ENCODE measurements around the gene CCDC134. TPM values are rescaled to one million over a fixed set of nuclear protein-coding genes. Genes with fewer than 3 reads are reported as not detected.

The CCDC134 gene
- total and polyA plus RNA-seq, 9 of the 15 experiments (the other 6 are each of a cell fraction or from before 2014, with no cell fraction given) = 0.56 to 11.9 (median 5.3) TPM

GRCh38 chr22:41832553-41833368 lies 32.3 kb downstream of the CCDC134 start, which contains the start of gene SREBF2 (continued):
- TF ChIP-seq, protein P1, sequence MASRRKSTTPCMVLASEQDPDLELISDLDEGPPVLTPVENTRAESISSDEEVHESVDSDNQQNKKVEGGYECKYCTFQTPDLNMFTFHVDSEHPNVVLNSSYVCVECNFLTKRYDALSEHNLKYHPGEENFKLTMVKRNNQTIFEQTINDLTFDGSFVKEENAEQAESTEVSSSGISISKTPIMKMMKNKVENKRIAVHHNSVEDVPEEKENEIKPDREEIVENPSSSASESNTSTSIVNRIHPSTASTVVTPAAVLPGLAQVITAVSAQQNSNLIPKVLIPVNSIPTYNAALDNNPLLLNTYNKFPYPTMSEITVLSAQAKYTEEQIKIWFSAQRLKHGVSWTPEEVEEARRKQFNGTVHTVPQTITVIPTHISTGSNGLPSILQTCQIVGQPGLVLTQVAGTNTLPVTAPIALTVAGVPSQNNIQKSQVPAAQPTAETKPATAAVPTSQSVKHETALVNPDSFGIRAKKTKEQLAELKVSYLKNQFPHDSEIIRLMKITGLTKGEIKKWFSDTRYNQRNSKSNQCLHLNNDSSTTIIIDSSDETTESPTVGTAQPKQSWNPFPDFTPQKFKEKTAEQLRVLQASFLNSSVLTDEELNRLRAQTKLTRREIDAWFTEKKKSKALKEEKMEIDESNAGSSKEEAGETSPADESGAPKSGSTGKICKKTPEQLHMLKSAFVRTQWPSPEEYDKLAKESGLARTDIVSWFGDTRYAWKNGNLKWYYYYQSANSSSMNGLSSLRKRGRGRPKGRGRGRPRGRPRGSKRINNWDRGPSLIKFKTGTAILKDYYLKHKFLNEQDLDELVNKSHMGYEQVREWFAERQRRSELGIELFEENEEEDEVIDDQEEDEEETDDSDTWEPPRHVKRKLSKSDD (conservative IDR thresholded peaks at IDR 0.05; ENCODE audit: low read length) = no peak
- TF ChIP-seq HDAC2 (IDR thresholded peaks at IDR 0.05) = peak; percentile 76; the same call in 1 of the 2 replicates
- TF ChIP-seq POLR2B (IDR thresholded peaks at IDR 0.05; ENCODE audit: low read depth, partially characterized antibody) = peak; percentile 68
- TF ChIP-seq RBM25 (IDR thresholded peaks at IDR 0.05; ENCODE audit: low read depth, low read length, severe bottlenecking) = peak; percentile 31
- TF ChIP-seq, protein P2, sequence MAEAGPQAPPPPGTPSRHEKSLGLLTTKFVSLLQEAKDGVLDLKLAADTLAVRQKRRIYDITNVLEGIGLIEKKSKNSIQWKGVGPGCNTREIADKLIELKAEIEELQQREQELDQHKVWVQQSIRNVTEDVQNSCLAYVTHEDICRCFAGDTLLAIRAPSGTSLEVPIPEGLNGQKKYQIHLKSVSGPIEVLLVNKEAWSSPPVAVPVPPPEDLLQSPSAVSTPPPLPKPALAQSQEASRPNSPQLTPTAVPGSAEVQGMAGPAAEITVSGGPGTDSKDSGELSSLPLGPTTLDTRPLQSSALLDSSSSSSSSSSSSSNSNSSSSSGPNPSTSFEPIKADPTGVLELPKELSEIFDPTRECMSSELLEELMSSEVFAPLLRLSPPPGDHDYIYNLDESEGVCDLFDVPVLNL (CRISPR knock-in tag; IDR thresholded peaks at IDR 0.05; ENCODE audit: low read depth) = no peak
- no peak for TF ChIP-seq CAMTA2 (CRISPR knock-in tag; conservative IDR thresholded peaks at IDR 0.05)
- peak; percentile 81 for TF ChIP-seq JUNB (CRISPR knock-in tag; conservative IDR thresholded peaks at IDR 0.05)
- no peak for TF ChIP-seq ZNF764 (CRISPR knock-in tag; IDR thresholded peaks at IDR 0.05; ENCODE audit: low read depth)
- TF ChIP-seq, protein P3, sequence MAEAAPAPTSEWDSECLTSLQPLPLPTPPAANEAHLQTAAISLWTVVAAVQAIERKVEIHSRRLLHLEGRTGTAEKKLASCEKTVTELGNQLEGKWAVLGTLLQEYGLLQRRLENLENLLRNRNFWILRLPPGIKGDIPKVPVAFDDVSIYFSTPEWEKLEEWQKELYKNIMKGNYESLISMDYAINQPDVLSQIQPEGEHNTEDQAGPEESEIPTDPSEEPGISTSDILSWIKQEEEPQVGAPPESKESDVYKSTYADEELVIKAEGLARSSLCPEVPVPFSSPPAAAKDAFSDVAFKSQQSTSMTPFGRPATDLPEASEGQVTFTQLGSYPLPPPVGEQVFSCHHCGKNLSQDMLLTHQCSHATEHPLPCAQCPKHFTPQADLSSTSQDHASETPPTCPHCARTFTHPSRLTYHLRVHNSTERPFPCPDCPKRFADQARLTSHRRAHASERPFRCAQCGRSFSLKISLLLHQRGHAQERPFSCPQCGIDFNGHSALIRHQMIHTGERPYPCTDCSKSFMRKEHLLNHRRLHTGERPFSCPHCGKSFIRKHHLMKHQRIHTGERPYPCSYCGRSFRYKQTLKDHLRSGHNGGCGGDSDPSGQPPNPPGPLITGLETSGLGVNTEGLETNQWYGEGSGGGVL (CRISPR knock-in tag; IDR thresholded peaks at IDR 0.05) = no peak
- peak; percentile 88 for TF ChIP-seq SP1 (CRISPR knock-in tag; IDR thresholded peaks at IDR 0.05)
- TF ChIP-seq CBFA2T3 (IDR thresholded peaks at IDR 0.05) = peak; percentile 57
- TF ChIP-seq, protein P4, sequence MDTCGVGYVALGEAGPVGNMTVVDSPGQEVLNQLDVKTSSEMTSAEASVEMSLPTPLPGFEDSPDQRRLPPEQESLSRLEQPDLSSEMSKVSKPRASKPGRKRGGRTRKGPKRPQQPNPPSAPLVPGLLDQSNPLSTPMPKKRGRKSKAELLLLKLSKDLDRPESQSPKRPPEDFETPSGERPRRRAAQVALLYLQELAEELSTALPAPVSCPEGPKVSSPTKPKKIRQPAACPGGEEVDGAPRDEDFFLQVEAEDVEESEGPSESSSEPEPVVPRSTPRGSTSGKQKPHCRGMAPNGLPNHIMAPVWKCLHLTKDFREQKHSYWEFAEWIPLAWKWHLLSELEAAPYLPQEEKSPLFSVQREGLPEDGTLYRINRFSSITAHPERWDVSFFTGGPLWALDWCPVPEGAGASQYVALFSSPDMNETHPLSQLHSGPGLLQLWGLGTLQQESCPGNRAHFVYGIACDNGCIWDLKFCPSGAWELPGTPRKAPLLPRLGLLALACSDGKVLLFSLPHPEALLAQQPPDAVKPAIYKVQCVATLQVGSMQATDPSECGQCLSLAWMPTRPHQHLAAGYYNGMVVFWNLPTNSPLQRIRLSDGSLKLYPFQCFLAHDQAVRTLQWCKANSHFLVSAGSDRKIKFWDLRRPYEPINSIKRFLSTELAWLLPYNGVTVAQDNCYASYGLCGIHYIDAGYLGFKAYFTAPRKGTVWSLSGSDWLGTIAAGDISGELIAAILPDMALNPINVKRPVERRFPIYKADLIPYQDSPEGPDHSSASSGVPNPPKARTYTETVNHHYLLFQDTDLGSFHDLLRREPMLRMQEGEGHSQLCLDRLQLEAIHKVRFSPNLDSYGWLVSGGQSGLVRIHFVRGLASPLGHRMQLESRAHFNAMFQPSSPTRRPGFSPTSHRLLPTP (IDR thresholded peaks at IDR 0.05; ENCODE audit: borderline replicate concordance, extremely low read depth, insufficient read length) = no peak
- TF ChIP-seq ATF1 (CRISPR knock-in tag; IDR thresholded peaks at IDR 0.05) = 0 out of 2 replicates have a peak, but pooled peaks have one; percentile 15
- TF ChIP-seq ATF1 (tag; IDR thresholded peaks at IDR 0.05) = peak; percentile 96
- no peak for TF ChIP-seq ZNF696 (CRISPR knock-in tag; conservative IDR thresholded peaks at IDR 0.05)
- peak; percentile 36 for TF ChIP-seq CBFA2T2 (conservative IDR thresholded peaks at IDR 0.05)
- peak; percentile 78 for TF ChIP-seq NFIC (IDR thresholded peaks at IDR 0.05)
- TF ChIP-seq CBX2 (IDR thresholded peaks at IDR 0.05; ENCODE audit: insufficient read depth, low read length, poor library complexity, severe bottlenecking) = no peak

Measured in K562 (cell line).